HG03097 (cell line): Measurements from ENCODE around the gene GATA1.

Source experiments
- ATAC-seq: cut with Tn5 transposase; IDR thresholded peaks from one replicate; pipeline ENCODE4 v1.9.1; 2021; ENCODE audit not compliant: unreplicated experiment, low FRiP score

Gene GATA1

DNA sequence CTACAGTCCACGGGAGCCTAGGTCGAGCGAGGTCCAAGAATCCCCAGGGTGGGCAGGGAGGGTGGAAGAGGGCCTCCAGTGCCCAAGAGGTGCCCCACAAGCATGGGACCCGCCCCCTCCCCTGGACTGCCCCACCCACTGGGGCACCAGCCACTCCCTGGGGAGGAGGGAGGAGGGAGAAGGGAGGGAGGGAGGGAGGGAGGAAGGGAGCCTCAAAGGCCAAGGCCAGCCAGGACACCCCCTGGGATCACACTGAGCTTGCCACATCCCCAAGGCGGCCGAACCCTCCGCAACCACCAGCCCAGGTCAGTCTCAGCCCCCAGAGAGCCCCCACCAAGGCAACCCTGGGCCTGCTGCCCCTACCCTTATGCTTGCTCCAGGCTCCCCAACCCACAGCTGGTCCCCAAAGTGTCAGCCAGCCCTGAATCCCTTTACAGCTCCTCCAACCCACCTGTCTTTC lies at the start of gene GATA1:
Gene GATA1 (plus strand): TSS at position 250 of the 460 bp plus-strand sequence. CDS start 4,520 bp downstream, outside the sequence.
- no peak for ATAC-seq

DNA sequence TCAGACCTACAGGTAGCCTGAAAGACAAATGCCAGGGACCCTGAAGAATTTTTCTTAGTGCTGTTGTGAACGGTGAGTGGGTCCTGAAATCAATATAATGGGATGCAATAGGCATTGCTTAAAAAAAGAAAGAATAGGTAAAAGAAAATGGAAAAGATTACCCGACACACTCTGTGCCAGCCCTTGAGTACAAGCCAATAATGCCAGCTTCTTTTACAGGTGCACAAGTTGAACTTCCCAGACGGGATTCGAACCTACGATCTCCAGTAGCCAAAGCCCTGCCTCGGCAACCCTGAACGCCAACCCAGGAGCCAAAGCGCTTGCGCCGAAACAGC lies 49.5 kb upstream of the GATA1 start:
- ATAC-seq, result no peak

DNA sequence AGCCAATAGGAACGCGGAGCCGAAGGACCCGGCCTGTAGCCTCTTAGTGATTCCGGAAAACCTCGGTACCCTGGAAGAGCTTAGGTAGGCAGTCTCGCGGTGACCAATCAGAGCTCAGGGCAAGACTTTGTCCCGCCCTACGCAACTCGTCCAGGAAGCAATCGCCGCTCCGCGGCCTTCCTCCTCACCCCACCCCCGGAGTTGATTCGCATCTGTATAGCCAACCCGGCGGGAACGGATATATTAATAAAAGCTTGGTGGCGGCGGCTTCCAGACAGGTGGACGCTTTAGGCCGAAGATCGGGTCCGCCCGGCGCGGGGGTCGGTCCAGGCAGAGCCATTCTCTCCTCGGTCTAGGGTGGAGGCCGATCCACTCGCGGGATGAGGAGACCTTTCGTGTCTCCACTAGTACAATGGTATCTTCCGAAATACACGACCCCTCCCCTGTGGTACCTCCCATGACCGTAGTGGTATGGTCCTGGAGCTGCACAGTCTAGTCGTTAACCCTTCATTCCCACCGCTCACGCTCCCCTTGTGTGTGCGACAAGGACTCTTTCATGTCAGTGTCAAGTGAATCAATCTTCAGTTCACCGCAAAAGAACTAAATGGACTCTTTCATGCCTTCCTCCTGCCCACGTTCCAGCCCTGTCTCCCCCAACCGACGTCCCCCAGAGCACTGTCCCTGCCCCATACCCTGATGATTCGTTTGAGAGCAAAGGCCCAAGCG lies 49.0 kb upstream of the GATA1 start:
- ATAC-seq, result peak; percentile 97

DNA sequence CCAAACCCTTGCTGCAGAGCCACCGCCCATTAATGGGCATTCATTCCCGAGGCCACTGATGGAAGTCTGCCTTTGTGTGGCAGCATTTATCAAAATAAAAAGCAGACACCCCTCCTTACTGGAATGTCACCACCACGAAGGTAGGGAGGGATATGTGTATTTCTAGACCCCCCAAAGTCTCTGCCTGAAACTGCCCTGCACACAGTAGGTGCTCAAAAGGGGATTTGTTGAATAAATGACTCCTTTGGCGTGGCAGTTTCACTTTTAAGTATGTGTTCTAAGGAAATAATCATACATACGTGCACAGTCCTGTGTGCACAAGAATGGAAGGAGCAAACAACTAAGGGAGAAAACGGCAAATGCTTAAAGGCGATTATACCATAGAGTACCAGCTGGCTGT lies 48.5 kb upstream of the GATA1 start:
- no peak for ATAC-seq

DNA sequence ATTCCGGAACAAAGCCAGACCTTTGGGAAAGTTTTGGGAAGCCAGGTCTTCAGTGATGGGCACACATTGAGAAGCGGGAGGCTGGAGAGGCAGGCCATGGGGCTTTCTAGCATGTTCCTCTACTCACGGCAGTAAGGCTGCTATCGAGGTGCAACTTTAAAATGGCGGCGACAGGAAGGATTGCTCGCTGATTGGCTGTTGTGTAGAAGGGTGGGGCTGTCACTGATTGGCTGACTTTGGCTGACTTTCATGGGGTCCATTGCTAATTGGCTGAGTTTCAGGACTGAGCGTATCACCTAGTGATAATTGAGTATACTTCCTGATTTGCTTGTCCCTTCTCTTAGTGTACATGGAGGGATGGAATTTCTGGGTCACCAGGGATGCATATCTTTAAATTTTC lies 44.6 kb upstream of the GATA1 start:
- no peak for ATAC-seq

DNA sequence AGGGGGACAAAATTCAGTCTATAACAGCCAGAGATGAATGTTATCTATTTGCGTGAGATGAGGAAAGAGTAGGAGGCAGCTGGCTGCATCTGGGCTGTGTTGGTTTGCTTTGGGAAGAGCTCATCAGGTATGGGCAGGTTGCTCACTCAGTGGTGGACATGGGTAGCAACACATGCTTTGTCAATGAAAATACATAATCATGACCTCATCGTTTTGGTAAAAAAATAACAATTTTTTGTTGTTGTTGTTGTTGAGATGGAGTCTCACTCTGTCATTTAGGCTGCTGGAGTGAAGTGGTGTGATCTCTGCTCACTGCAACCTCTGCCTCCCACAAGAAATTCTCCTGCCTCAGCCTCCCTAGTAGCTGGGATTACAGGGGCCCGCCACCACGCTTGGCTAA lies 41.2 kb upstream of the GATA1 start:
- no peak for ATAC-seq

DNA sequence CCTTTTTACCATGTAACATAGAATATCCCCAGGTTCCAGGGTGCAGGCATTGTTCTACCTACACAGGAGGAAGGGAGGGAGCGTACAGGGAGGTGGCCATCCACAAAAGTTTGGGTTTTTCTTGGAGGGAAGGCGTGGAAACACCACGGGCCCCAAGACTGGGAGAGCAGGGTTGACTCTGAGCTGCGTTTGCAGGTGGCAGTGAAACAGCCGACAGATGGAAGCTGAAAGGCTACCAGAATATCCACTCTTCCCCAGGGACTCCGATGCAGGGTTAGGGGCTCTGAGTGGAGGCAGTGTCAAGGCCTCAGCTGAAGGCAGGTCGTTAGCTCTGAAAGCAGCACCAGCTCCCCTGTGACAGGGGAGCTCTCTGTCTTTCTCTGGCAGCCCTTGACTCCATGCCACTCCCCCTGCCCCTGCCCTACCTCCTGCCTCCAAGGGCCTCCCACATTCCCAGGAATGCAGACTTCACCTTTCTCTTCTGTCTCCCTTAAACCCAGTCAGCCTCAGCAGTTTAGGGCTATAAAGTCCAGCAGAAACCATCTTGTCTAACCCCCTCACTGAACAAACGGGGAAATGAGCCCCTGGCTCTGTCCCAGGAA lies 38.9 kb upstream of the GATA1 start:
- ATAC-seq, result no peak

DNA sequence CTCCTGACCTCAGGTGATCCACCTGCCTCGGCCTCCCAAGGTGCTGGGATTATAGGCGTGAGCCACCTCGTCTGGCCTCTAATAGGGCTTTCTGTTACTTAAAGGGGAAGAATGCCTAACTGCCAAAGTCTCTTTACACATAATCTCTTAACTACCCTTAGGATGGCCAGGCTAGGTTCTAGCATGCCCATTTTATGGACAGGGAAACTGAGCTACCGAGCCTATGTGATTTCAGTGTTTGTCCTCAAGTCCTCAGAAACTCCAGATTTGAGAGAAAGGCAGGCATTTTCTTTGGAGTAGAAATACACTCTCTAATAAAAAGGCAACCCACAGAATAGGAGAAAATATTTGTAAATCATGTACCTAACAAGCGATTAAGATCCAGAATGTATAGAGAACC lies 37.2 kb upstream of the GATA1 start:
- ATAC-seq, result no peak

DNA sequence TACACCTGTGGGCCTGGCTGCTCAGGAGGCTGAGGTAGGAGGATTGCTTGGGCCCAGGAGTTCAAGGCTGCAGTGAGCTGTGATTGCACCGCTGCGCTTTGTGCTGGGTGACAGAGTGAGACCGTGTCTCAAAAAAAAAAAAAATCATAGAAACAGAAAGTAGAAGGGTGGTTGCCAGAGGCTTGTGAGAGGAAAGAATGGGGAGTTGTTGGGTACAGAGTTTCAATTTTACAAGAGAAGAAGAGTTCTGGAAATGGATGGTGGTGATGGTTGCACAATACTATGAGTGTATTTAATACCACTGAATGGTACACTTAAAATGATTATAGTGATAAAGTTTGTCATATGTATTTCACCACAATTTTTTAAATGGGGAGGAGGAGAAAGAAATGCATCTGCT lies 35.0 kb upstream of the GATA1 start:
- no peak for ATAC-seq

DNA sequence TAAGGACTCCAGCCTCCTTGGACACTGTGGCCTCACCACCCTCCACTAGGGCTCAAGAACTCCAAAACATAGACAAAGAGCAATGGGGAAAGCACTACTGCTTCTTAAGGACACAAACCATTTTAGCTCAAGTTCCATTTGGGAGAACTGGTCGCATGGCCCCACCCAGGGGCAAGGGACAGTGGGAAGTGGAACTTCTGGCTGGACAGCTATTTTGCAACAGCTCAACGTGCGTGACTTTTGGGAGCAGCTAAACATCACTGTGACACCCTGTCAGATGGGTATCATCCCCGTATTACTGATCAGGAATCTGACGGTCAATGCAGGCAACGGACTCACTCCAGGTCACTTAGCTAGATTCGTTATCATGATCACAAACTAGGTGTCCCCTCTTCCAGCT lies 33.9 kb upstream of the GATA1 start:
- no peak for ATAC-seq

DNA sequence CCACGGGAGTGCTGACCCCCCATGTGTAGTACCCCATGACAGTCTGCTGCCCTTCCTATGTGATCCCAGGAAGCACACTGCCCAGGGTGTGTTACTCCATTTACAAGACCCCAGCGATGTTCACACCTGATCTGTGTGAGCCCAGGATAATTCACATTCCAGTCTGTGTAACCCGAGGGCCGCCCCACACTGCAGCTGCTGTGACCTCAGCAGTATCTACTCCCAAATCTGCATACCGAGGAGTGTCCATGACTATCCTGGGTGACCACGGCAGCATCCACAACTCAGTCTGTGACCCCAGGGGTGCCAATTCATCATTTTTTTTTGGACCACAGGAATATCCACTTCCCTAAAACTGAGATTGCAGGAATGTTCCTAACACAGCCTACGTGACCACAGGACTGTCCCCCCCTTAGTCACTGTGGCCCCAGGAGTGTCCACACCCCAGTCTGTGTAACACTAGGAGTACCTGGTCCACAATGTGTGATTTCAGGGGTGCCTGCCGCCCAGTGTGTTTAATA lies 32.6 kb upstream of the GATA1 start:
- ATAC-seq, result no peak

DNA sequence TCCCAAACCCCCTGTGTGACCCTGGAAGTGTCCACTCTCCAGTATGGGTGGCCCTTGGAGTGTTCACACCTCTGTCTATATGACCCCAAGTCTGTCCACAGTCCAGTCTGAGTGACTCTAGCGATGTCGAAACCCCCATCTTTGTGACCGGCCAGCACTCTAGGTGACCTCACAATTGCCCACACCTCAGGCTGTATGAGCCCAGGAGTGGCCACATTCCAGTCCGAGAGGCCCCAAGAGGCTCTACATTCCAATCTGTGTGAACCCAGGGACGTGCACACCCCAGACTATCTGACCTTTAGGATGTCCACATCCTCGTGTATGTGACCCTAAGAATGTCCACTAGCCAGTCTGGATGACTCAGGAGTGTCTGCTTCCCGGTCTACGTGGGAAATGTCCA lies 32.2 kb upstream of the GATA1 start:
- no peak for ATAC-seq

DNA sequence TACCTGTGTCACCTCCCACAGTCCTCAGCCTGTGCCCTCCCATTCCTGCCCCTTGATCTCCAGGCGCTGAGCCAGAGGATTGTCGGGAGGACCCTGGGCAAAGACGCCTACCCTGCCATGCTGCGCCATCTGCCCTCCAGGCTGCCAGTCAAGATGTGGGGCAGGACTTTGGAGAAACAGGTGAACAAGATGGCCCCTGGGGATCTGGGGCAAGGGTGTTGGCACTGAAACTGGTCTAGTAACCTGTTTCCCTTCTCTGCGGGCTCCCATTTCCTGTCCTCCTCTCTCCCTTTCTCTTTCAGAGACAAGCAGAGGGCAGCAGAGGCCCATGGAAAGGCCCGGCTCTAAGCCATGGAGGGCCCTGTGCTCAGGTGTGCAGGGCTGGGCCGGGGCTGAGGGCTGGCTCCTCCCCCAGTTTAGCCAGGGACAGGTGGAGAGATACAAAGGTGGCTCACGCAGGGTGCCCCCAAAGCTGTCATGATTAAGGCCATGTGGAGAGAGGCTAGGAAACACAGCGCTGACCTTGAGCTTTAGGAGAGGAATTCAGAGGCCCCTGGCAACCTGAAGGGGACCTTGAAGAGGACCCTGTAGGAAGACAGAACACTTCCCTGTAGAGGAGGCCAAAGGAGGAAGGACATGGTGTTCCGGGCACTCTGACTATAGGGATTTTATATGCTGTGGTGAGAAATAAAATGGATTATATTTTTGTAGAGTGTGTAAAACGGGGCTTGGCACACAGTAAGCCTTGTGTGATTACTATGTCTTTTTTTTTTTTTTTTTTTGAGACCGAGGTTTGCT lies 24.5 kb upstream of the GATA1 start, which contains the start of gene GLOD5:
Gene GLOD5 (plus strand): TSS at position 74 of the 798 bp plus-strand sequence. CDS start 44 bp downstream, at position 118.
- no peak for ATAC-seq

DNA sequence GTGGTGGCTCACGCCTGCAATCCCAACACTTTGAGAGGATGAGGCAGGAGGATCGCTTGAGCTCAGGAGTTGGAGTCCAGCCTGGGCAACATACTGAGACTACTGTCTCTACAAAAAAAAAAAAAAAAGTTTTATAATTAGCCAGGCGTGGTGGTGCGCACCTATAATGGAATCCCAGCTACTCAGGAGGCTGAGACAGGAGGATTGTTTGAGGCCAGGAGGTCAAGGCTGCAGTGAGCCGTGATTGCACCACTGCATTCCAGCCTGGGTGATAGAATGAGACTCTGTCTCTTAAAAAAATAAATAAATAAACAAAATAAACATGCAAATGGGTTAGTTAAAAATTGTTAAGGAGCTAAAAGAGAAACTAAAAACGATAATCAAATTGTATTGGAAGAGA lies 17.2 kb upstream of the GATA1 start:
- no peak for ATAC-seq

DNA sequence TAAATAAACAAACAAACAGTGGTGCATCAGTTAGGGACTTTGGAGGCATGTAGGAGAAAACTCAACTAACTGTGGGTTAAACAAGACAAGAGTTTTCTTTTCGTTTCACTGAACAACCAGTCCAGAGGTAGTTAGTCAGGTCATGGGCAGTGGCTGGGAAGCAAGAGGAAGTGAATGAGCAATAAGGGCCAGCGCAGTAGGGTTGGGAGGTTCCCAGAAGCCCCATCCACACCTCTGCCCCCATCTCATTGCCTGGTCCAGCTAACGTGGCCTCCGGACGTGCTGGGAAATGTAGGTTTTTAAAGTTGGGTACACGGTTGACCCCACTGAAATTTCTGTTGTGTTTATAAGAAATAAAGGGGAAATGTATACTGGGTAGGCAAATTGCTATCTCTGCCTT lies 16.1 kb upstream of the GATA1 start:
- ATAC-seq, result no peak

DNA sequence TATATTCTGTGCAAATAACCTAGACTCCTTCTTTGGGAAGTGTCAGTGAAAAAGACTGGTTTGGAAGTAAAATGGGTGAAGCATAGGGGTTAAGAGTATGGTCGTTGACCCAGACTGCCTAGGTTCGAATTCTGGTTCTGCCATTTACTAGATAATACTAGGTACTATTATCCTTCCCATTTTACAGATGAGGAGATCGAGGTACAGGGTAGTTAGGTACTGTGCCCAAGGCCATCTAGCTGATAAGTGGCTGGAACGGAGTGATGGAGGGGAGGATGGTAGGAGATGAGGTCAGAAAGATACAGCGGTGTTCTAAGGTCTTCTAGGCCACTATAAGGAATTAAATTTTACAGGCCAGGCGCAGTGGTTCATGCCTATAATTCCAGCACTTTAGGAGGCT lies 13.8 kb upstream of the GATA1 start:
- ATAC-seq, result no peak

DNA sequence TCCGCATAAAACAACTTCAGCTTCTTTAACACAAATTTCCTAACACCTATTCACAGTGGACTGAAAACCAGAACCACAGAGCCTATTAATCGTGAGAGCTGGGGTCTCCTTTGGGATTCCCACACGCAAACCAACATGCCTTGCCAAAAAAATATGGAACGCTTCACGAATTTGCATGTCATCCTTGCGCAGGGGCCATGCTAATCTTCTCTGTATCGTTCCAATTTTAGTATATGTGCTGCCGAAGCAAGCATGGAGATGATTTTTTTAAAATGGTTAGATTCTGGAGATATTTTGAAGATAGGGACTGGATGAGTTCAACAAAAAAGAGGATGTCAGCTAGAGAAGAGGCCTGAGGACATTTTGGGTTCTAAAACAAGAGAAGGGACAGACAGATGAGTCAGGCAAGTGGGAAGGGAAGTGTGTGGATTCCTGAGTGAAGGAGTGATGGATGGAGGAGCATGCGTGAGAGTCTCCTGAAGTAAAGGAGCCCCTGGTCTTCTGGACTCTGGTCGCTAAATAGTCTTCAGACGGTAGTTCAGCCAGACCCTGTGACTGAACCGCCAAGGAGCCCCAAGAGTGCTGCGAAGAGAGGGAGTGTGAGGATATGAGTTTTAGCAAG lies 9.5 kb upstream of the GATA1 start:
- no peak for ATAC-seq

DNA sequence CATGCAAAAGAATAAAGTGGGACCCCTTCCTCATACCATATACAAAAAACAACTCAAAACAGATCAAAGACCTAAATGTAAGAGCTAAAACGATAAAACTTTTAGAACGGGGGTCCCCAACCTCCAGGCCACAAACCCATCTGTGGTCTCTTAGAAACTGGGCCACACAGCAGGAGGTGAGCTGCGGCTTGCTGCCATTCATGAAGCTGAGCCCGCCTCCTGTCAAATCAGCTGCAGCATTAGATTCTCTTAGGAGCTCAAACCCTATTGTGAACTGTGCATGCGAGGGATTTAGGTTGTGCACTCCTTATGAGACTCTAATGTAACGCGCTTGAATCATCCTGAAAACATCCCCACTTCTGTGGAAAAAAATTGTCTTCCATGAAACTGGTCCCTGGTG lies 7.0 kb upstream of the GATA1 start:
- no peak for ATAC-seq

DNA sequence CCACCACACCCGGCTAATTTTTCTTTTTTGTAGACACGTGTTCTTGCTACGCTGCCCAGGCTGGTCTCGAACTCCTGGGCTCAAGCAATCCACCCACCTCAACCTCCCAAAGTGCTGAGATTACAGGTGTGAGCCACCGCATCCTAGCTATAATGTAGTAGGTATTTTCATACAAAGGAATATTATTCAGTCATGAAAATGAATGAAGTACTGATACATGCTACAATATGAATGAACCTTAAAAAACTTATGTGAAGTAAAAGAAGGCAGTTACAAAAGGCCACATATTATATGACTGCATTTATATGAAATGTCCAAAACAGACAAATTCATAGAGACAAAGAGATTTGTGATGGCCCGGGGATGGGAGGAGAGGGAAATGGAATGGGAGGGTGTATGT lies 4.7 kb upstream of the GATA1 start:
- no peak for ATAC-seq

DNA sequence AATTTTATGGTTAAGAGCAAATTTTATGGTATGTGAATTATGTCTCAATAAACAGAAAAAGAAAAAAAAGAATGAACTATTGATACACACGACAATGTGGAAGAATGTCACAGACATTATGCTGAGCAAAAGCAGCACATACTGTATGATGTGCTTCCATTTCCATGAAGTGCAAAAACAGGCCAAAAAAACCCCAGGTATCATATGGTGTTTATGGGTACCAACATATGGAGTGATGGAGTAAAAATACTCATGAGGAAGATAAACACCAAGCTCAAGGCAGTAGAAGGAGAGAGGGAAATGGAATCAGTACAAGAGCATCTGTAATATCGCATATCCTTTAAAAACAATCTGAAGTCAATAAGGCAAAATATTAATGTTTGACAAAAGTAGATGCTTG lies 4.2 kb upstream of the GATA1 start:
- ATAC-seq, result no peak

DNA sequence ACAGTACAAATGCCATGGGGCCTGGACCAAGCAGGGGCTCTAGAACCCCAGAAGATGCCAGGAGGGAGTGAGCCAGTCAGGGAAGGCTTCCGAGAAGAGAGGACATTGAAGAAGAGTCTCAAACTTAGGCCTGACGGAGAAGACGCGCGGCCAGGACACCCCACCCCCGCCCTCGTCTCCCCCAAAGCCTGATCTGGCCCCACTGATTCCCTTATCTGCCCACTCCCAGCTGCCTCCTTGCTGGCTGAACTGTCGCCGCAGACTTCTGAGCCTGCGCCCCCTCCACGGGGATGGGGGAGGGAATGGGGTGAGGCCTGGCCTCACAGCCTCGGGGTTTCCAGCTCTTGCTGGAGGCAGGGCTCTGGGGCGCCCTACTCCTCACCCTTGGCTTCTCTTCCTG lies 3.6 kb upstream of the GATA1 start:
- ATAC-seq, result no peak
